ENCODE results near the gene CXorf65.

The CXorf65 gene

GRCh38 chrX:71105628-71106027 lies 912 bp downstream of the CXorf65 start:
- no peak for DNase-seq

DNA sequence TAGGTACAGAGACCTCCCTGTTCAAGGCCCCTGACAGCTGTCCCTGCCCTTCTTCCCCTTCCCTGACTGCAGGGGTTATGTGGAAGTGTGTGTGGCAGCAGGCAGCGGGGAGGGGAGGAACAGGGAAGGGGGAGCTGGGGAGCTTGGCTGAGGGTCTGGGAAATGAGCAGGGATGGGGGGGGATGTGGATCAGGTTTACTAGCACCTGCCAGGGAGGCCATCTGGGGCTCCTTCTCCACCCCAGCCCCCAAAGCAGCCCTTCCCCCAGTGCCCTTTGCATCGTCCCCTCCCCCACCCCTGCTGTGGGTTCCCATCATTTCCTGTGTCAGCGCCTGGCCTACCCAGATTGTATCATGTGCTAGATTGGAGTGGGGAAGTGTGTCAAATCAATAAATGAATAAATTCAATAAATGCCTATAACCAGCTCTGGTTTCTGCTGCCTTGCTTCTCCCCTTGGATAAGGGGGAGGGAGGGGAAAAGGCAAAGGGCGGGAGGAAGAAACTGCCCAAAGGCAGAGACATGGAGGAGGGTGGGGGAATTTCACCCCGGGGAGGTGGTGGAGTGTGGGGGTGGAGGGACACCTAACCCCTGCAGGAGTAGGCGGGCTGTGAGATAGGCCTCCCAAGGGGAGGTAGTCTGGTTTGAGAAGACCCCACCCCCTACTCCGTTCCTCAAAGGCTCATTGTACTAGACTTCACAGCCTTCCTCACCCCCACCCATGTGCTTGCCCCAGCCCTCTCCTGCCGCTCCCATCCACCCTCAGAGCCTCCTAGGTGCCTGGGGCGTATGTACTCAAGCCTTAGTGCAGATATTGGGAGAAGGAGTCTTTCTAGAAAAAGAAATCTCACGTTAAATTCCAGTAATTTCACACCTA lies 3.2 kb downstream of the CXorf65 start:
- DNase-seq: peak in 1 of 2 experiments; percentile 65

GRCh38 chrX:71102292-71102691 lies 4.2 kb downstream of the CXorf65 start:
- DNase-seq: no peak

GRCh38 chrX:71100581-71101505 lies 5.7 kb downstream of the CXorf65 start:
- DNase-seq: no peak

GRCh38 chrX:71099736-71100135 lies 6.8 kb downstream of the CXorf65 start:
- no peak for DNase-seq

DNA sequence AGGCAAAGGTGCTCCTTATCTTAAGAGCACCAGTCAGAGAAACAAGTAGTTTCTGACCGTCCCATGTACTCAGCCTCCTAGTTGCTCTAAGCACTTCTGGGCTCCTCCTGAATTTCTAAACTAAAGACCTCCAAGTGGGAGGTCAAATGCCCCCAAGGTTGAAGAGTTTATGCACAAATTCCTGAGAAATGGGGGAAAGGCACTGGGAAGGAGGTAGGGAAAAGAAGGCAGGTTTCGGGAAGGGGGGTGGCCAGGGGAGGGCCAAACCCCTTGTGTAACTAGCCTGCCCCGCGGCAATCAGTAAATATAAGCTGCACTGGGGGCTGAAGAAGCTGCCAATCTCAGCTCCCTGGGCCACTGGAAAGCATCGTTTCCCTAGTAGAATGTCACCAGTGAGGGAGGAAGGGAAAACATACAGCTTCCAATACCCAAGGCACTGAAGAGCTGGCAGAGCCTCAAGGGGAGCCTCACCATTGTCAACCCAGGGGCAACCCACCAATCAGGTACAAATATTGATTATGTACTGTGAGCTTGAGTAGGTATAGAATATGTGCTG lies 7.5 kb downstream of the CXorf65 start:
- no peak for DNase-seq

GRCh38 chrX:71098302-71098701 lies 8.2 kb downstream of the CXorf65 start:
- DNase-seq: peak; percentile 66 to 75

- DNase-seq: no peak
These were observed 9.8 kb downstream of the CXorf65 start for GRCh38 chrX:71096760-71097032.

DNA sequence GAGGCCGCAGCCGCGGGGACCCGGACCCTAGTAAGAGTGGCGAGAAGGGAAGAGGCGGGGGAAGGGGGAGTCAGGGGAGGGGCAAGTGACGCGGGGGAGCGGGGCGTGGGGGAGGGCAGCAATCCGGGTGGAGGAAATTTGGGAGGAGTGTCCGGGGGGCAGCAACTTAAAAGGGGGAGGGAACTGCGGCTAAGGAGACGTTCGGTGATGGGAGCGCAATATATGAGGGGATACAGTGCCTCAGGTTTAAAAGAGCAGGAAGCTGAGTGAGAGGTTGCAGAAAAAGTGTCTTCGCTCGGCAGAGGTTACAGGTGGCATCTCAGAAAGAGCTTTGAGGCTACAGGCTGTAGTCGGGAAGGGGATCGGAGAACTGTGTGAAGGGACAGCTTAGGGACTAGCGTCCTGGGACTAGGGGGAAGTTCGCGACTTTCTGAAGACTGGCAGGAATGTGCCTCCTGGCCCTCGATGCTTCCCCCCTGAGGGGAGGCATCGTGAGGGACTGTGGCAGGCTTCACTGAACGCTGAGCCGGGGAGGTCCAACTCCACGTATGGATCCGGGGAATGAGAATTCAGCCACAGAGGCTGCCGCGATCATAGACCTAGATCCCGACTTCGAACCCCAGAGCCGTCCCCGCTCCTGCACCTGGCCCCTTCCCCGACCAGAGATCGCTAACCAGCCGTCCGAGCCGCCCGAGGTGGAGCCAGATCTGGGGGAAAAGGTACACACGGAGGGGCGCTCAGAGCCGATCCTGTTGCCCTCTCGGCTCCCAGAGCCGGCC lies 10.4 kb downstream of the CXorf65 start:
- DNase-seq: no peak

DNA sequence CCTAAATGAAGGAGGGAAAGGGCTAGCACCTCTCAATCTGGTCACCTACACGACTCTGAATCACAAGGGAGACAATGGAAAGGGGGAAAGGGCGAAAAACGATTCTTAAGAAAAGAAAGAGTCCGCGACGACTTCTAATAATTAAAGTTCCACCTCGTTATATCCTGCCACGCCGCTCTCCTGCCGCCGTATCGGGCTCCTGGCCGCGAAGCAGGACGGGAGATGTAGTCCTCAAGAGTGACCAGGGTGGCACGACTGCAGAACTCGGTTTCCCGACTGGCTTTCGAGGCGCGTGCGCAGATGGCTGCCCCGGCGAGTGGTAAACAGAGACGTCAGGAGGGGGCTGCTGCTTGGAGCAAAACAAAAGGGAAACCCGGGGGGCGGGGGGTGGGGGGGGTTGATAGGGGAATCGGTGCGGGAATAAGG lies 11.0 kb downstream of the CXorf65 start, which contains the start of gene FOXO4:
Gene FOXO4 (plus strand): TSS at position 297 of the 426 bp plus-strand sequence. CDS start 678 bp downstream, outside the sequence.
- DNase-seq: peak; percentile 80 to 87

- DNase-seq: no peak
These were observed 11.5 kb downstream of the CXorf65 start for GRCh38 chrX:71095033-71095432.

GRCh38 chrX:71091263-71091662 lies 15.3 kb downstream of the CXorf65 start:
- no peak for DNase-seq

GRCh38 chrX:71085900-71086299 lies 20.6 kb downstream of the CXorf65 start:
- no peak for DNase-seq

DNA sequence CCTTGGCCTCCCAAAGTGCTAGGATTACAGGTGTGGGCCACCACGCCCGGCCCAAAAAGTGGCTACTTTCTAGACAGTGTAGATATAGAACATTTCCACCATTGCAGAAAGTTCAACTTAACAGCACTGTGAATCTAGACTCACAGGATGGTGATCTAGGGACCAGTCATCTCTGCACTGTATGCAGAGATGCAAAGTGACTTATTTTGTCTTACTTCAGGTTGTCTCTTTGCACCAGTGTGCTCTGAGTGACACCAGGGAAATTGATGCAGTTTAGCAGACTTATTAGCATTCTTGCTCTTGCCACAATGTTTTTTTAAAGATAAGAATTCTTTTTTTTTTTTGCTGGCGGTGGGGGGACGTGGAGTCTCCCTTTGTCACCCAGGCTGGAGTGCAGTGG lies 23.7 kb downstream of the CXorf65 start:
- no peak for DNase-seq

DNA sequence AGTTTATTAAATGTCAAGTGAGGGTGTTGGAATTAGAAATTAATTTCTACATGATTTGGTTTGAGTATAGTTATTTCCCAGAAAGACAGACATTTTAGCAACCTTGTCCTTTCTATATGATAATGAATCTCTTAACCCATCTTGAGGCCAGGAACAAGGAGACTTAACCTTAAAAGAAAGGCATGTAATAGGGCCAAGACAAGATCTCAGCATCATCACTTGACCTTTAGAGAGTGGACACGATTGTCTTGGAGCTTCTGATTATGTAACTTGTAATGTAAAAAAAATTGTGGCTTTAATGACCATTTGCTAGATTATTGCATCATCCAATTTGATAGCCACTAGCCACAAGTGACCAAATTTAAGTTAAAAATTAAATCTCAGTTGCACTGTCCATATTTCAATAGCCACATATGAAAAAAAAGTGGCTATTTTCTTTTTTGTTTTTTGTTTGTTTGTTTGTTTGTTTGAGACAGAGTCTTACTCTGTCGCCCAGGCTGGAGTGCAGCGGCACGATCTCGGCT lies 24.4 kb downstream of the CXorf65 start:
- DNase-seq: no peak

DNA sequence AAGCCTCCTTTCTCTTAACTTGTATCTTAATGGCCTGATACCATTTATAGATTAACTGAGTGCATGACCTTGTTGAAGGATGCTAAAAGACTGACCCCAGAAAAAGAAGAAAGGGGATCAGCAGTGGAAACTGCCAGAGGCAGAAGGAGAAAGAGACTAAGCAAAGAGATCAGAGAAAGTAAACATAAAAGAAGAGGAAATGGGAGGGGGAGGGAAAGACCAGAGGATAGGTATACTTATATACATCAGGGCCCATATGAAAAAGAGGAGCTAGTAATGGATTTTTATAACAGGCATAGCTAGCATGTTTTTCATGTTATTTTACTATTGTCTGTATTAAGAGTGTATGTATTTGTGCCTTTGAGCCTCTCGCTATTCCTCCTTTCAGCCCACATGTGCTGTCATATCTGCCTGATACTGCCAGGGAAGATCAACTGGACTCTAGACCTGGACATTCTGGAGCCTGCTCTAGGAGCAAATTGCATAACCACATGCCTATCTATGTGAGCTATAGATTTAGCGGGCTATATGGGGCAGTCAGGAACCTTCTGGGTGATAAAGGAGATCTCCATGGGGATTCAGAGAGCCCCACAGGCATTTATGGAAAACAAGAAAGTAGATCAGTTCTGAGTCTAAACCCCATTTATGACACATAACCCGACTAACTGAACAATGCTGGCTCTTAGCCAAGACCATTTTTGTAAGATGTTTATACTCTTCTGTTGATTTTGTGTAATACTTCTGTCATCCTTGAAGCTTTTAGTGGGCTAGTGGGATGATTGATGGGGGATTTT lies 25.0 kb downstream of the CXorf65 start:
- DNase-seq: no peak

DNA sequence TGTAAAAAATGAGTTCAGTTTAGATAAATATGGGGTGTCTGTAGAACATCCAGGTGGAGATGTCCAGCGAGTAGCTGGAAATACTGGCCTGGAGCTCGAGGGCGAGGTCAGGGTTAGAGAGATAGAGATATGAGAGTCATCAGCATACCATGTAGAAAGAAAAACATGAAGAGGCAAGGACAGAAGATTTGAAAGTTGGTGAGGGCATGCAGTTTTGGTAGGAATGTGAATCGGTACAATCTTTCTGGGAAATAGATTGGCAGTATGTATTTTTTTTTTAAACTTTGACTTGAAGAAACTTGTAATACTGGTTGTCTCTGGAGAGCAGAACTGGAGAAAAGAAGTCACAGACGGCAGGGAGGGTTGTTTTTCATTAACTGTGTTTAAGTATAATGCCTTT lies 36.0 kb downstream of the CXorf65 start:
- no peak for DNase-seq

DNA sequence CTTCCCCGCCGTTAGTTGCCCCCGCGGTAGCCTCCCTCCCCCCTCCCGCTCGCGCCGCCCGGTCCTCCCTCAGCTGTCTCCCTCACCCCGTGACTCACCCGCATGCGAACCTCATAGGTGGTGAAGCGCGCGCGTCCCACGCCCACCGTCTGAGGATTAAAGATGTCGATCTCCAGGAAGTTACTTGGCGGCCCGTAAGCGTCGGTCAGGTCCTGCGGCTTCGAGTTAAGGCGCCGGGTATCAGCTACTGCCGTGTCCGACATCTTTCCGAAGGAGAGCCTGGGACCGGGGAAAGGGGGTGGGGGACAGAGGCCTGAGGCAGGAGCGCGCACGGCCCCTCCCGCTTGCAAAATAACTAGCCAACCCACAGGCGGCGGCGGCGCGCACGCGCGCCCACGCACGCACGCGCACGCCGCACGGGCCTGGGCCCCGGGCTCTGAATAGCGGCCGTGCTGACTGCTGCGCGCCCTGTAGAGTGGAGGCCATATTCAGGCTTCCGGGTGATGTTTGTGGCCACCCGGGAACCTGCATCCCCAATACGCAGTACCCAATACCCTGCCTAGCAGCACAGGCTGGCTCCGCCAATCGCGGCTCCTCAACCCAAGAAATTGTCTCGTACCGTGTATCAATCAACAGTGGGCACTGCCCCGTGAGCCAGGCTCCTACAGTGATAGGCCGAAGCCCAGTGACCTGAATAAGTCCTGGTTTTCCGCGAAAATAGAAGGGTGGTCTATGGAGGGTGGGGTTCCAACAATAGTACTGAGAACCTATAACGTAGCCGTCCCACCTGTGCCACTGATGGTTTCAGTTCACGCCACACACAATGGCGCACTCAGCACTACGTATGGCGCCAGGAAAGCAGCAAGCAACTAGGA lies 38.3 kb downstream of the CXorf65 start, which contains the start of gene SNX12:
Gene SNX12 (minus strand): TSS at position 291 of the 875 bp plus-strand sequence. CDS start 28 bp downstream, at position 263.
- DNase-seq: peak; percentile 76 to 89

GRCh38 chrX:71067712-71068043 lies 38.9 kb downstream of the CXorf65 start:
- DNase-seq: no peak

GRCh38 chrX:71067089-71067488 lies 39.5 kb downstream of the CXorf65 start:
- DNase-seq: no peak
